ENCODE results near the gene RPL13A. TPM values are rescaled to one million over a fixed set of nuclear protein-coding genes. Genes with fewer than 3 reads are reported as not detected.
"Not testable (repeated sequence)": the region's sequence is repeated elsewhere in the genome, so short reads cannot be mapped to it uniquely, and the experiment has no call there.

The RPL13A gene
- total RNA-seq, 4 donors from 2014 or later, result 3,111 to 3,948 (median 3,333) TPM

- 66 to 72% methylated on average over 5 of the region's 5 CpGs for WGBS, 2 donors
These were observed 31.1 kb upstream of the RPL13A start for GRCh38 chr19:49456326-49456725.

GRCh38 chr19:49458567-49458903, 28.9 kb upstream of the RPL13A start:
- no peak for TF ChIP-seq EP300 (IDR thresholded peaks at IDR 0.05)
- no peak for TF ChIP-seq CTCF (IDR thresholded peaks at IDR 0.05)
- TF ChIP-seq POLR2A (IDR thresholded peaks at IDR 0.05), result no peak
- no peaks in the 10 kb centered on the region for H3K9me3 ChIP-seq
- no peak for DNase-seq (ENCODE audit: low spot score in 2 of 2)
- H3K27ac ChIP-seq, result peak overlapping the region in 3 of 4 donors; percentile 52 to 84 (median 73)
- H3K4me1 ChIP-seq, result peaks cover 0 to 49% (median 14%) of the 10 kb centered on the region in 4 donors
- H3K4me3 ChIP-seq, result no peak overlapping the region
- WGBS, 2 donors, result 64 to 77% methylated on average over 5 of the region's 5 CpGs
- H3K36me3 ChIP-seq, result peaks cover 0 to 32% (median 9%) of the 10 kb centered on the region in 3 donors
- no peaks in the 10 kb centered on the region for H3K27me3 ChIP-seq

More at GRCh38 chr19:49456326-49456725, 31.1 kb upstream of the RPL13A start:
- Histone ChIP-seq H3K4me3 (no peak overlapping the region), H3K9me3 (no peaks in the 10 kb centered on the region), H3K36me3 (peaks cover 0 to 18% (median 9%) of the 10 kb centered on the region in 3 donors), H3K27ac (peak overlapping the region in 3 of 4 donors; percentile 42 to 84 (median 58)), H3K27me3 (no peaks in the 10 kb centered on the region), H3K4me1 (peaks cover 0 to 58% (median 14%) of the 10 kb centered on the region in 4 donors)
- TF ChIP-seq EP300 (IDR thresholded peaks at IDR 0.05) (no peak), CTCF (IDR thresholded peaks at IDR 0.05) (no peak), POLR2A (IDR thresholded peaks at IDR 0.05) (no peak)
- no peak for DNase-seq (ENCODE audit: low spot score in 2 of 2)

GRCh38 chr19:49459388-49459787, 28.0 kb upstream of the RPL13A start:
- no peak for DNase-seq (ENCODE audit: low spot score in 2 of 2)
- H3K27ac ChIP-seq, result no peak overlapping the region
- no peak overlapping the region for H3K4me3 ChIP-seq
- no peaks in the 10 kb centered on the region for H3K9me3 ChIP-seq
- no peak for TF ChIP-seq EP300 (IDR thresholded peaks at IDR 0.05)
- no peak for TF ChIP-seq CTCF (IDR thresholded peaks at IDR 0.05)
- TF ChIP-seq POLR2A (IDR thresholded peaks at IDR 0.05), result no peak
- peaks cover 0 to 40% (median 9%) of the 10 kb centered on the region in 3 donors for H3K36me3 ChIP-seq
- H3K27me3 ChIP-seq, result no peaks in the 10 kb centered on the region
- H3K4me1 ChIP-seq, result peaks cover 0 to 41% (median 8%) of the 10 kb centered on the region in 4 donors
- WGBS, 2 donors, result 80 to 89% methylated on average over 12 of the region's 12 CpGs

GRCh38 chr19:49461130-49461529, 26.3 kb upstream of the RPL13A start:
- H3K4me3 ChIP-seq; H3K9me3 ChIP-seq; H3K27ac ChIP-seq; DNase-seq (ENCODE audit: low spot score in 2 of 2); H3K27me3 ChIP-seq: not testable (repeated sequence)
- Histone ChIP-seq H3K4me1 (peaks cover 0 to 25% (median 5%) of the 10 kb centered on the region in 4 donors), H3K36me3 (peaks cover 0 to 58% (median 9%) of the 10 kb centered on the region in 3 donors)
- WGBS, 2 donors, result no CpG with 5 or more reads among the region's 1 CpG

- no peak overlapping the region for H3K4me3 ChIP-seq
- peaks cover 0 to 63% (median 9%) of the 10 kb centered on the region in 3 donors for H3K36me3 ChIP-seq
- H3K27ac ChIP-seq, result no peak overlapping the region
- TF ChIP-seq CTCF (IDR thresholded peaks at IDR 0.05), result no peak
- no peak for TF ChIP-seq POLR2A (IDR thresholded peaks at IDR 0.05)
- TF ChIP-seq EP300 (IDR thresholded peaks at IDR 0.05), result no peak
- H3K27me3 ChIP-seq, result no peaks in the 10 kb centered on the region
- WGBS, 2 donors, result 98% methylated on average over 16 to 28 of the region's 37 CpGs
- H3K9me3 ChIP-seq, result no peaks in the 10 kb centered on the region
- DNase-seq (ENCODE audit: low spot score in 2 of 2), result no peak
- H3K4me1 ChIP-seq, result peaks cover 0 to 20% (median 5%) of the 10 kb centered on the region in 4 donors
These were observed 25.8 kb upstream of the RPL13A start for GRCh38 chr19:49461656-49462055.

GRCh38 chr19:49462492-49462891, 24.9 kb upstream of the RPL13A start:
- H3K4me3 ChIP-seq, result no peak overlapping the region
- no peak for TF ChIP-seq POLR2A (IDR thresholded peaks at IDR 0.05)
- no peak for TF ChIP-seq EP300 (IDR thresholded peaks at IDR 0.05)
- no peak for TF ChIP-seq CTCF (IDR thresholded peaks at IDR 0.05)
- H3K36me3 ChIP-seq, result peaks cover 0 to 70% (median 9%) of the 10 kb centered on the region in 3 donors
- peaks cover 0 to 13% (median 5%) of the 10 kb centered on the region in 4 donors for H3K4me1 ChIP-seq
- 86% methylated on average over 12 of the region's 12 CpGs for WGBS, 2 donors
- H3K9me3 ChIP-seq, result no peaks in the 10 kb centered on the region
- DNase-seq (ENCODE audit: low spot score in 2 of 2), result no peak
- H3K27me3 ChIP-seq, result no peaks in the 10 kb centered on the region
- no peak overlapping the region for H3K27ac ChIP-seq

Data from tibial nerve (tissue), 4 donors.